Keratinocyte (primary cell): ENCODE measurements around the gene STAG3. TPM values are rescaled to one million over a fixed set of nuclear protein-coding genes. Genes with fewer than 3 reads are reported as not detected.

Experiments used
- DNase-seq: peaks from one replicate; pipeline ENCODE4 v3.0.0-alpha.2; 2011; ENCODE audit warnings: low read depth, missing footprints, low spot score
- FAIRE-seq: peaks from 2 replicates; lab custom pipeline; 2011; peaks lifted over from hg19 to GRCh38; lab: Jason Lieb, UNC
- H2AFZ ChIP-seq: 2 replicates; pipeline ENCODE4 v1.6.0; 2012; ENCODE audit warnings: low read length, control low read depth, inconsistent platforms; ENCODE audit not compliant: control insufficient read depth
- H3K27ac ChIP-seq: 2 replicates; pipeline ENCODE4 v1.5.1; 2011; ENCODE audit warnings: low read length; ENCODE audit not compliant: control insufficient read depth, insufficient read depth
- H3K27me3 ChIP-seq: 3 replicates; pipeline ENCODE4 v1.6.0; 2011; ENCODE audit warnings: low read length; ENCODE audit not compliant: control insufficient read depth, insufficient read depth; ENCODE audit errors: extremely low read depth
- H3K36me3 ChIP-seq, 2 experiments: 2 replicates in 1 of 2; 3 replicates in 1 of 2; pipeline ENCODE4 v1.5.1; 2011; ENCODE audit warnings: low read length in 2 of 2, mild to moderate bottlenecking in 1 of 2; ENCODE audit not compliant: control insufficient read depth in 2 of 2, insufficient read depth in 2 of 2; ENCODE audit errors: extremely low read depth in 1 of 2
- H3K4me1 ChIP-seq: 3 replicates; pipeline ENCODE4 v1.5.1; 2011; ENCODE audit warnings: low read length; ENCODE audit not compliant: control insufficient read depth, insufficient read depth; ENCODE audit errors: extremely low read depth
- H3K4me2 ChIP-seq: 3 replicates; pipeline ENCODE4 v1.6.0; 2011; ENCODE audit warnings: low read depth, low read length; ENCODE audit not compliant: control insufficient read depth, insufficient read depth; ENCODE audit errors: extremely low read depth
- H3K4me3 ChIP-seq, 3 experiments: fragments of 200-600 bp in 1 of 3; sonication (generic) in 1 of 3; 2 replicates in 2 of 3; 3 replicates in 1 of 3; pipeline ENCODE4 v1.5.1; 2011 to 2016; ENCODE audit warnings: low read length in 3 of 3, mild to moderate bottlenecking in 3 of 3, control low read depth in 2 of 3, inconsistent platforms in 1 of 3, low read depth in 1 of 3, mixed read lengths in 1 of 3, mixed run types in 1 of 3, moderate library complexity in 1 of 3; ENCODE audit not compliant: control insufficient read depth in 2 of 3, insufficient read depth in 2 of 3; ENCODE audit errors: extremely low read depth in 1 of 3
- H3K79me2 ChIP-seq: 2 replicates; pipeline ENCODE4 v1.6.0; 2012; ENCODE audit warnings: low read length; ENCODE audit not compliant: control insufficient read depth, insufficient read depth
- H3K9ac ChIP-seq: 3 replicates; pipeline ENCODE4 v1.6.0; 2011; ENCODE audit warnings: low read length; ENCODE audit not compliant: control insufficient read depth, insufficient read depth; ENCODE audit errors: extremely low read depth
- H3K9me1 ChIP-seq: 3 replicates; pipeline ENCODE4 v1.6.0; 2011; ENCODE audit warnings: low read length; ENCODE audit not compliant: control insufficient read depth, insufficient read depth; ENCODE audit errors: extremely low read depth
- H3K9me3 ChIP-seq: 2 replicates; pipeline ENCODE4 v1.5.1; 2012; ENCODE audit warnings: low read depth, low read length; ENCODE audit not compliant: control insufficient read depth
- H4K20me1 ChIP-seq: 3 replicates; pipeline ENCODE4 v1.6.0; 2011; ENCODE audit warnings: low read length; ENCODE audit not compliant: control insufficient read depth, insufficient read depth; ENCODE audit errors: extremely low read depth
- EZH2 ChIP-seq: IDR thresholded peaks from one replicate; pipeline ENCODE4 v1.6.1; 2012; ENCODE audit warnings: inconsistent platforms, mild to moderate bottlenecking, low read length, moderate library complexity
- dilution Hi-C: fragments of 300-500 bp; cut with MboI; formaldehyde crosslinking; loops from one replicate; pipeline ENCODE4 v1.7.0; 2020; ENCODE audit warnings: low sequenced_read_pairs; ENCODE audit not compliant: extremely low pct_ligation_motif_present
- polyA plus RNA-seq, 5 experiments: library from polyadenylated mRNA; depleted of rRNA in 3 of 5; stranded (reverse) in 3 of 5; stranded (forward) in 1 of 5; unstranded in 1 of 5; fragments of >200 nt; gene quantifications; 1 replicate in 1 of 5; 2 replicates in 3 of 5; 3 replicates in 1 of 5; pipeline versions ENCODE4 v1.2.1 to v1.2.3, GENCODE V29; 2011 to 2012; ENCODE audit warnings: missing spikeins in 2 of 5, low read depth in 1 of 5, low replicate concordance in 1 of 5
- TF ChIP-seq, protein P1 (sequence below), 3 experiments: IDR thresholded peaks in 1 of 3; conservative IDR thresholded peaks in 1 of 3; optimal IDR thresholded peaks in 1 of 3; 2 replicates in 2 of 3; 3 replicates in 1 of 3; pipeline versions ENCODE3 to v1.5.1; 2011; ENCODE audit warnings: low read length in 3 of 3, mild to moderate bottlenecking in 3 of 3, moderate library complexity in 2 of 3, control low read depth in 1 of 3, inconsistent platforms in 1 of 3; ENCODE audit not compliant: insufficient read depth in 2 of 3; ENCODE audit errors: extremely low read depth in 1 of 3

STAG3 gene
- polyA plus RNA-seq, 1 donor (not counting 4 experiments of a cell fraction or from before 2014, with no cell fraction given), result 0.28 TPM

DNA sequence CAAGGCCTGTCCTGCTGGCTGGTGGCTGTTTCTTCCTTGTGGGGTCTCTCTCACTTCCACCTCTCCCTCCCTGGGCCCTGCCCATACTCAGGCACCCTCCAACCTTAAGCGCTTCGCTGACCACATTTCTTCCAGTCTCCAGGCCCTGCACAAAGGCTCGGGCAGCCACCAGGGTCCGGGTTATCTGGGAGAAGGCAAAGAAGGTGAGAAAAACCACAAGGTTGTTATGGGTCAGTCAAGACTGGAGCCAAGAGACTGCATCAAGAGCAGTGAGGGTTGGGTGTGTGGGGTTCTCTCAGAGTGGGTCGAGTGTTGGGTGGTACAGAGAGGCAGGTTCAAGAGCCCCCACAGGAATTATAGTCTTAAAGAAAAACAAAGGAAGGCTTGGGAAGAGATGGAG is 3.1 kb upstream of the STAG3 start:
- Histone ChIP-seq H3K79me2 (no peaks in the 10 kb centered on the region), H2AFZ (no peak overlapping the region), H3K36me3 (no peaks in the 10 kb centered on the region), H3K4me1 (no peaks in the 10 kb centered on the region), H3K9me3 (peaks cover 1% of the 10 kb centered on the region), H3K27ac (no peak overlapping the region), H3K9ac (no peak overlapping the region), H3K4me3 (no peak overlapping the region), H4K20me1 (no peaks in the 10 kb centered on the region), H3K27me3 (peaks cover 14% of the 10 kb centered on the region), H3K4me2 (no peak overlapping the region), H3K9me1 (no peaks in the 10 kb centered on the region)
- no peak for DNase-seq
- TF ChIP-seq, protein P1, sequence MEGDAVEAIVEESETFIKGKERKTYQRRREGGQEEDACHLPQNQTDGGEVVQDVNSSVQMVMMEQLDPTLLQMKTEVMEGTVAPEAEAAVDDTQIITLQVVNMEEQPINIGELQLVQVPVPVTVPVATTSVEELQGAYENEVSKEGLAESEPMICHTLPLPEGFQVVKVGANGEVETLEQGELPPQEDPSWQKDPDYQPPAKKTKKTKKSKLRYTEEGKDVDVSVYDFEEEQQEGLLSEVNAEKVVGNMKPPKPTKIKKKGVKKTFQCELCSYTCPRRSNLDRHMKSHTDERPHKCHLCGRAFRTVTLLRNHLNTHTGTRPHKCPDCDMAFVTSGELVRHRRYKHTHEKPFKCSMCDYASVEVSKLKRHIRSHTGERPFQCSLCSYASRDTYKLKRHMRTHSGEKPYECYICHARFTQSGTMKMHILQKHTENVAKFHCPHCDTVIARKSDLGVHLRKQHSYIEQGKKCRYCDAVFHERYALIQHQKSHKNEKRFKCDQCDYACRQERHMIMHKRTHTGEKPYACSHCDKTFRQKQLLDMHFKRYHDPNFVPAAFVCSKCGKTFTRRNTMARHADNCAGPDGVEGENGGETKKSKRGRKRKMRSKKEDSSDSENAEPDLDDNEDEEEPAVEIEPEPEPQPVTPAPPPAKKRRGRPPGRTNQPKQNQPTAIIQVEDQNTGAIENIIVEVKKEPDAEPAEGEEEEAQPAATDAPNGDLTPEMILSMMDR (optimal IDR thresholded peaks at IDR 0.05 in 1 of 3, IDR thresholded peaks at IDR 0.05 in 1 of 3, conservative IDR thresholded peaks at IDR 0.05 in 1 of 3; ENCODE audit: extremely low read depth in 1 of 3, insufficient read depth in 2 of 3, low read length in 3 of 3), result no peak
- no peak for TF ChIP-seq EZH2
- dilution Hi-C loops, result no loop called here
- no peak for FAIRE-seq

- dilution Hi-C loops, result no loop called here
- H3K4me2 ChIP-seq, result no peak overlapping the region
- no peaks in the 10 kb centered on the region for H3K4me1 ChIP-seq
- FAIRE-seq (no peak), DNase-seq (no peak)
- no peaks in the 10 kb centered on the region for H3K36me3 ChIP-seq
- H3K79me2 ChIP-seq, result no peaks in the 10 kb centered on the region
- peaks cover 1% of the 10 kb centered on the region for H3K9me3 ChIP-seq
- no peak overlapping the region for H3K27ac ChIP-seq
- H3K27me3 ChIP-seq, result peaks cover 12% of the 10 kb centered on the region
- H3K9ac ChIP-seq, result no peak overlapping the region
- no peaks in the 10 kb centered on the region for H3K9me1 ChIP-seq
- H4K20me1 ChIP-seq, result no peaks in the 10 kb centered on the region
- no peak overlapping the region for H2AFZ ChIP-seq
- H3K4me3 ChIP-seq, result no peak overlapping the region
- no peak for TF ChIP-seq EZH2
- TF ChIP-seq, protein P1 (optimal IDR thresholded peaks at IDR 0.05 in 1 of 3, IDR thresholded peaks at IDR 0.05 in 1 of 3, conservative IDR thresholded peaks at IDR 0.05 in 1 of 3; ENCODE audit: extremely low read depth in 1 of 3, insufficient read depth in 2 of 3, low read length in 3 of 3), result no peak
Measured at GRCh38 chr7:100175296-100175935, 2.3 kb upstream of the STAG3 start.
